ENCODE measurements around the gene PIP4P1. TPM values are rescaled to one million over a fixed set of nuclear protein-coding genes. Genes with fewer than 3 reads are reported as not detected.

Gene PIP4P1
- total RNA-seq, 3 donors from 2014 or later (not counting 1 experiment from before 2014, with no cell fraction given) = 61.5 to 68.2 (median 63.3) TPM

GRCh38 chr14:20416223-20416622 lies 45.0 kb downstream of the PIP4P1 start:
- Histone ChIP-seq H3K9me3 (ENCODE audit: control insufficient read depth, insufficient read depth, low read length) (no peaks in the 10 kb centered on the region), H3K4me3 (ENCODE audit: low read length) (no peak overlapping the region), H3K27me3 (ENCODE audit: control insufficient read depth, insufficient read depth, low read length) (no peaks in the 10 kb centered on the region), H3K4me1 (ENCODE audit: control insufficient read depth, insufficient read depth, low read length) (peaks cover 9% of the 10 kb centered on the region), H3K27ac (ENCODE audit: low read length) (no peak overlapping the region), H3K36me3 (ENCODE audit: control insufficient read depth, insufficient read depth, low read length) (no peaks in the 10 kb centered on the region)
- WGBS (ENCODE audit: insufficient coverage) = 91% methylated on average over 2 of the region's 2 CpGs
- Mint-ChIP-seq H3K27ac (peak overlapping the region in 1 of 2 donors; percentile 64), H3K27me3 (ENCODE audit: low read depth in 2 of 2) (no peaks in the 10 kb centered on the region), H3K9me3 (no peaks in the 10 kb centered on the region), H3K36me3 (no peaks in the 10 kb centered on the region), H3K4me1 (peaks cover 31 to 34% of the 10 kb centered on the region in 2 donors), H3K4me3 (no peak overlapping the region)
- intact Hi-C loops (cut with micrococcal nuclease) = no loop called here
- TF ChIP-seq, protein P1, sequence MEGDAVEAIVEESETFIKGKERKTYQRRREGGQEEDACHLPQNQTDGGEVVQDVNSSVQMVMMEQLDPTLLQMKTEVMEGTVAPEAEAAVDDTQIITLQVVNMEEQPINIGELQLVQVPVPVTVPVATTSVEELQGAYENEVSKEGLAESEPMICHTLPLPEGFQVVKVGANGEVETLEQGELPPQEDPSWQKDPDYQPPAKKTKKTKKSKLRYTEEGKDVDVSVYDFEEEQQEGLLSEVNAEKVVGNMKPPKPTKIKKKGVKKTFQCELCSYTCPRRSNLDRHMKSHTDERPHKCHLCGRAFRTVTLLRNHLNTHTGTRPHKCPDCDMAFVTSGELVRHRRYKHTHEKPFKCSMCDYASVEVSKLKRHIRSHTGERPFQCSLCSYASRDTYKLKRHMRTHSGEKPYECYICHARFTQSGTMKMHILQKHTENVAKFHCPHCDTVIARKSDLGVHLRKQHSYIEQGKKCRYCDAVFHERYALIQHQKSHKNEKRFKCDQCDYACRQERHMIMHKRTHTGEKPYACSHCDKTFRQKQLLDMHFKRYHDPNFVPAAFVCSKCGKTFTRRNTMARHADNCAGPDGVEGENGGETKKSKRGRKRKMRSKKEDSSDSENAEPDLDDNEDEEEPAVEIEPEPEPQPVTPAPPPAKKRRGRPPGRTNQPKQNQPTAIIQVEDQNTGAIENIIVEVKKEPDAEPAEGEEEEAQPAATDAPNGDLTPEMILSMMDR (IDR thresholded peaks at IDR 0.05) = no peak
- no peak for ATAC-seq
- DNase-seq = no peak

- intact Hi-C loops (cut with micrococcal nuclease) = loop anchor here (1.0 to 2.0 kb wide), 2 partner anchors 26 to 73 kb away; partner anchors contain the start of gene PARP2
- peaks cover 9% of the 10 kb centered on the region for H3K4me1 ChIP-seq (ENCODE audit: control insufficient read depth, insufficient read depth, low read length)
- no peaks in the 10 kb centered on the region for H3K27me3 ChIP-seq (ENCODE audit: control insufficient read depth, insufficient read depth, low read length)
- H3K27ac Mint-ChIP-seq = peak overlapping the region in 1 of 2 donors; percentile 64
- no peaks in the 10 kb centered on the region for H3K27me3 Mint-ChIP-seq (ENCODE audit: low read depth in 2 of 2)
- no peak overlapping the region for H3K4me3 Mint-ChIP-seq
- no peaks in the 10 kb centered on the region for H3K9me3 Mint-ChIP-seq
- ATAC-seq (peak; percentile 24 to 38 (median 36)), DNase-seq (peak in 1 of 2 donors; percentile 78)
- TF ChIP-seq, protein P1 (IDR thresholded peaks at IDR 0.05) = peak; percentile 73
- peaks cover 35 to 38% of the 10 kb centered on the region in 2 donors for H3K4me1 Mint-ChIP-seq
- no peak overlapping the region for H3K27ac ChIP-seq (ENCODE audit: low read length)
- no peaks in the 10 kb centered on the region for H3K36me3 Mint-ChIP-seq
- H3K4me3 ChIP-seq (ENCODE audit: low read length) = no peak overlapping the region
- no peaks in the 10 kb centered on the region for H3K9me3 ChIP-seq (ENCODE audit: control insufficient read depth, insufficient read depth, low read length)
- 57% methylated on average over 2 of the region's 3 CpGs for WGBS (ENCODE audit: insufficient coverage)
- no peaks in the 10 kb centered on the region for H3K36me3 ChIP-seq (ENCODE audit: control insufficient read depth, insufficient read depth, low read length)
Measured at GRCh38 chr14:20415782-20416206, 45.4 kb downstream of the PIP4P1 start.

DNA sequence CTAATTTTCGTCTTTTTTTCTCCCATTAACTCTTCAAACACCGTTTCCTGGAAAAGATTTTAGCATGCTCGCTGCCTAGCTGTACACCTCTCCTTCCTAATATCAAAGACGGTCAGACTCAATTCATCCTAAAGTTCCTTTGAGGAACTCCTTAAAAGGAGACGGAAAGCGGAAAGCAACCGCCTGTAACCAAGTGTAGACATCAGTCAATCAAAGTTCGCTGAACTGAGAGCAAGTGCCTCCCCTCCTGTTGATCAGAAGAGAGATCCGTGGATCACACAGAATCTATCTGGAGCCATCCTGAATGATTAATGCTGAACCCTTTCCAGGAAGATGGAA lies 47.5 kb downstream of the PIP4P1 start:
- H3K27ac Mint-ChIP-seq = peak overlapping the region; percentile 91 to 96
- DNase-seq (peak in 1 of 2 donors; percentile 60), ATAC-seq (no peak)
- H3K4me1 ChIP-seq (ENCODE audit: control insufficient read depth, insufficient read depth, low read length) = peaks cover 9% of the 10 kb centered on the region
- H3K27me3 Mint-ChIP-seq (ENCODE audit: low read depth in 2 of 2) = no peaks in the 10 kb centered on the region
- no peaks in the 10 kb centered on the region for H3K27me3 ChIP-seq (ENCODE audit: control insufficient read depth, insufficient read depth, low read length)
- intact Hi-C loops (cut with micrococcal nuclease) = loop anchor here (1.0 to 5.0 kb wide), 4 partner anchors 41 to 269 kb away; partner anchors contain the start of genes APEX1, OSGEP, PARP2 and RNASE4
- H3K4me3 ChIP-seq (ENCODE audit: low read length) = peak overlapping the region; percentile 97
- peak overlapping the region; percentile 98 for H3K4me3 Mint-ChIP-seq
- TF ChIP-seq, protein P1 (IDR thresholded peaks at IDR 0.05) = no peak
- H3K4me1 Mint-ChIP-seq = peaks cover 35 to 52% of the 10 kb centered on the region in 2 donors
- H3K36me3 Mint-ChIP-seq = no peaks in the 10 kb centered on the region
- H3K9me3 Mint-ChIP-seq = no peaks in the 10 kb centered on the region
- under 1% methylated on average over 9 of the region's 9 CpGs for WGBS (ENCODE audit: insufficient coverage)
- peak overlapping the region; percentile 94 for H3K27ac ChIP-seq (ENCODE audit: low read length)
- no peaks in the 10 kb centered on the region for H3K9me3 ChIP-seq (ENCODE audit: control insufficient read depth, insufficient read depth, low read length)
- no peaks in the 10 kb centered on the region for H3K36me3 ChIP-seq (ENCODE audit: control insufficient read depth, insufficient read depth, low read length)

All from natural killer cell (primary cell).